ENCODE measurements around the gene SRRM1.
"Not testable (repeated sequence)": the region's sequence is repeated elsewhere in the genome, so short reads cannot be mapped to it uniquely, and the experiment has no call there.

The SRRM1 gene

DNA sequence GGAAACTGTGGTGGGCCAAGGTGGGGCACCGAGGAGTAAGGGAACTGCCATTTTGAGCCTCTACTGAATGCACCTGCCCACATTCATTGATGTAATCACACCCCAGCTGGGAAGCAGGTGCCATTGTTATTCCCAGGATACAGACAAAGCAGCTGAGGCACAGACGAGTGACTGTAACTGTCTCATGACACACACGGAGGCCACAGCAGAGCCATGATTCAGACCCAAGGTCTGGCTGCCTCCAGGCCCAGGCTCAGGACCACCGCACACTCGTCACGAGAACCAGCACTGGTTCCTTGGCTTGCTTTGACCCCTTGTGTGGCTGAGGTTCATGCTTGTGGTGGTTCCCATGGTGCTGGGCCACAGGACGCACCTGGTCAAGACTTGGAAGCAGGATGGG is 56.5 kb downstream of the SRRM1 start:
- TF ChIP-seq, protein P1, sequence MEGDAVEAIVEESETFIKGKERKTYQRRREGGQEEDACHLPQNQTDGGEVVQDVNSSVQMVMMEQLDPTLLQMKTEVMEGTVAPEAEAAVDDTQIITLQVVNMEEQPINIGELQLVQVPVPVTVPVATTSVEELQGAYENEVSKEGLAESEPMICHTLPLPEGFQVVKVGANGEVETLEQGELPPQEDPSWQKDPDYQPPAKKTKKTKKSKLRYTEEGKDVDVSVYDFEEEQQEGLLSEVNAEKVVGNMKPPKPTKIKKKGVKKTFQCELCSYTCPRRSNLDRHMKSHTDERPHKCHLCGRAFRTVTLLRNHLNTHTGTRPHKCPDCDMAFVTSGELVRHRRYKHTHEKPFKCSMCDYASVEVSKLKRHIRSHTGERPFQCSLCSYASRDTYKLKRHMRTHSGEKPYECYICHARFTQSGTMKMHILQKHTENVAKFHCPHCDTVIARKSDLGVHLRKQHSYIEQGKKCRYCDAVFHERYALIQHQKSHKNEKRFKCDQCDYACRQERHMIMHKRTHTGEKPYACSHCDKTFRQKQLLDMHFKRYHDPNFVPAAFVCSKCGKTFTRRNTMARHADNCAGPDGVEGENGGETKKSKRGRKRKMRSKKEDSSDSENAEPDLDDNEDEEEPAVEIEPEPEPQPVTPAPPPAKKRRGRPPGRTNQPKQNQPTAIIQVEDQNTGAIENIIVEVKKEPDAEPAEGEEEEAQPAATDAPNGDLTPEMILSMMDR (IDR thresholded peaks at IDR 0.05; ENCODE audit: insufficient read depth, missing control alignments), result no peak
- FAIRE-seq, result no peak
- no peak for DNase-seq (ENCODE audit: insufficient read length, low spot score)

DNA sequence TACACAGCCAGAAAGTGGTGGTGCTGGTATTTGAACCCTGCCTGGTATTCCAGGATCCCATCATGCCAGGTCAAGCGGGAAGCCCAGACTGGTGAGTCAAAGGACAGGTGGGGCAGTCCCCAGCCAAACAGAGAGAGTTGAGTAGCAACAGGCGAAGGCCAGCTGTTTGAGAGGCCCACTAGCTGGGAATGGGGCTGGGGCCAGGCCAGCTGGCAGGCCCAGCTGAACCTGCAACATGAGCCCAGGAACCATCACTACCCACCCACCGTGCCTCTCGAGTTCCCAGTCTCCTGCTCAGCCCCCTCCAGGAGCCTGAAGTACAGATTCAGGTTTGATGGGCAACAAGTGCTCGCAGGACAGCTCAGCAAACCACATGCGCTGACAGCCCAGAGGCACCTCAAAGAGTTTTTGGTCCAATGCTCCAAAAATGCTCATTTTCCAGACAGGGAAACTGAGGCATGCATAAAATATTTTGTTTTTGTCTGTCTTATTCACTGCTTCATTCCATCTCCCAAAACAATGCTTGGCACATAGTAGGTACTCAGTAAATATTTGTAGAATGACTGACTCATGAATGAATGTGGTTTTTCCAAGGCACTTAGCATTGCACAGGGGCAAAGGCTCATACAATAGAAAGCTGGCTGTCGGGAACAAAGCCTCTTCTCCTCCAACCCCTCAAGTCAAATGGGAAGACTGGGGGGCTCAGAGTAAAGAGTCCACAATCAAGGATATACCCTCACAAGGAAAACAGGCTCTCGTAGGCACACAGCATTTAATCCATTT is 59.6 kb downstream of the SRRM1 start:
- no peak for FAIRE-seq
- no peak for DNase-seq (ENCODE audit: insufficient read length, low spot score)
- TF ChIP-seq, protein P1 (IDR thresholded peaks at IDR 0.05; ENCODE audit: insufficient read depth, missing control alignments), result no peak

DNA sequence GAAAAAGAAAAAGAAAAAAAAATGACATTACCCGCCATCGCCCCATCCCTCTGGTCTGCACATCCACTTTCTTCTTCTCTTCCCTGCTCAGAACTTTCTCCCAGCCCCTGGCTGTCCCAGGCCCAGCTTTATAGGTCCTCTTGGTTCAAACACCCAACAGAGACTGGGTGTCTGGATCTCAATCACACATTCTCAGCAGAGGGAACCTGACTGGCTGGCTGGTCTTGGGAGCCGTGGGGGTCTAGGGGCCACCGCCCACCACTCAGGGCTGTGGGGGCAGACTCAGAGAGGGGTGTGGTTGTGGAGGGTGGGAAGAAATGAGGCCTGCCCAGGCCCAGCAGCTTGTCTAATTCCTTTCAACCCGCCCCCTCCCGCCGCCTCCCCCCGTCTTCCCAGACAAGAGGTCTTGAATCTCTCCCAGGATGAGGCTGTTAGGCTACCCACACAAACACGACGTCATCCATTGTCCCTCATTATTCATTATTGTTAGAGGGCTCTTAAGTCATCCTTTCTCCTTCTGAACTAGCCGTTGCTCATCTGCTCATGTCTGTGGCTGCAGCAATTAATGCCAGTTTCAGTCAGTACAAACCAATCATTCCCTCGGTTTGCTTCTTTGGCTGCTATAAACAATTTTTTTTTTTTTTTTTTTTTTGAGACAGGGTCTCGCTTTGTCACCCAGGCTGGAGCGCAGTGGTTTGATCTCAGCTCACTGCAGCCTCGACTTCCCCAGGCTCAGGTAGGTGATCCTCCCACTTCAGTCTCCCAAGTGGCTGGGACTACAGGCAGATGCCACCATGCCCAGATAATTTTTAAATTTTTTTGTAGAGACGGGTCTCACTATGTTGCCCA is 61.5 kb downstream of the SRRM1 start:
- FAIRE-seq (no peak), DNase-seq (ENCODE audit: insufficient read length, low spot score) (no peak)
- TF ChIP-seq, protein P1 (IDR thresholded peaks at IDR 0.05; ENCODE audit: insufficient read depth, missing control alignments), result no peak

DNA sequence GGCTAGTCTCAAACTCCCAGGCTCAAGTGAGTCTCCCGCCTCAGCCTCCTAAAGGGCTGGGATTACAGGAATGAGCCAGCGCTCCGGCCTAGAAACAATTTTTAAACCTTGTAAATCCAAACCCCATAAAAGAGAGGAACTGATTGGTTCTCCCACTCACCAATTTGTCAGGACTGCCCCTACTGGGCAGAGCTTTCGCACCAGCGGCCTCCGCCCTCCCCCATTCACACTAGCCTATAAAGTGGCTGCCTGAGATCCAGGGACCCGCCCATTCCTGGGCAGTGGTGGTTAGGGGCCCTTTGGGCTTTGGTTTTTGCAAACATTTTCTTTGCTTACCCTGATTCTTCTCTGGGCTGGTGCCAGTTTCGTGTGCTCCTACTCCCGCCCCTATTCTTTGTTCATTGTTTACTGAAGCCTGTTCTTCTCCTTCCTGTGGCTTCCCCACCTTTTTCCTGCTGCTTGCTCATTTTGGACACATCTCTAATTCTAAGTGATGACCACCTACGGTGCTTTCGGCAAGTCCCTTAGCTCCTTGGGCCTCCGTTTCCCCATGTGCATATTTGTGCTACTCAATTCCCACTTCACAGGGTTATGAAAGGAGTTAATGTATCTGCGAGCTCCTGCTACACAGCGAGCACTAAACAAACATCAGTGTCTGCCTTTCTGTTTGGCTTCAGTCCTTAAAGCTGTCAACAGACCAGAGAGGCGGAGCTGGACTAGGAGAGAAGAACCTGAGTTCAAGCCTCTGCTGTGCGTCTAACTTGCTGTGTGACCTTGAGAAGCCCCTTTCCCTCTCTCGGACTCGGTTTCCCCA is 62.4 kb downstream of the SRRM1 start:
- FAIRE-seq, result no peak
- DNase-seq (ENCODE audit: insufficient read length, low spot score), result no peak
- TF ChIP-seq, protein P1 (IDR thresholded peaks at IDR 0.05; ENCODE audit: insufficient read depth, missing control alignments), result no peak

DNA sequence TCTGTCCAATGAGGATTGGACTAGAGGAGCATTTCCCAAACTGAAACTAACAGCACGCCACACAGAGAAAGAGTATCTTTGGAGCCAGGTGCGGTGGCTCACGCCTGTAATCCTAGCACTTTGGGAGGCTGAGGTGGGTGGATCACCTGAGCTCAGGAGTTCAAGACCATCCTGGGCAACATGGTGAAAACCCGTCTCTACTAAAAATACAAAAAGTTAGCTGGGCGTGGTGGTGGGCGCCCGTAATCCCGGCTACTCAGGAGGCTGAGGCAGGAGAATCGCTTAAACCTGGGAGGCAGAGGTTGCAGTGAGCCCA is 62.9 kb downstream of the SRRM1 start:
- DNase-seq (ENCODE audit: insufficient read length, low spot score); FAIRE-seq: not testable (repeated sequence)

DNA sequence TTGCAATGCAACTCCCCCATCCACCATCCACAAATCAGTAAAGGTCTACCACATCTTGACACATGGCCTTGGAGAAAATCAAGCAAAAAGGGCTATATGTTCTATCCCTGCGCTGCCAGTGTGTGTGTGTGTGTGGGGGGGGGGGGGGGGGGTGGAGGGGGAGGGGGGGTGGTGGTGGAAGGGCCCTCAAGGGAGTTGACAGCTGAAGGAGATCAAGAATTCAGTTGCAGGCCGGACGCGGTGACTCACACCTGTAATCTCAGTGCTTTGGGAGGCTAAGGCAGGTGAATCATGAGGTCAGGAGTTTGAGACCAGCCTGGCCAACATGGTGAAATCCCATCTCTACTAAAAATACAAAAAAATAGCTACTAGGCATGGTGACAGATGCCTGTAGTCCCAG is 64.6 kb downstream of the SRRM1 start:
- TF ChIP-seq, protein P1 (IDR thresholded peaks at IDR 0.05; ENCODE audit: insufficient read depth, missing control alignments), result no peak
- DNase-seq (ENCODE audit: insufficient read length, low spot score) (no peak), FAIRE-seq (no peak)

DNA sequence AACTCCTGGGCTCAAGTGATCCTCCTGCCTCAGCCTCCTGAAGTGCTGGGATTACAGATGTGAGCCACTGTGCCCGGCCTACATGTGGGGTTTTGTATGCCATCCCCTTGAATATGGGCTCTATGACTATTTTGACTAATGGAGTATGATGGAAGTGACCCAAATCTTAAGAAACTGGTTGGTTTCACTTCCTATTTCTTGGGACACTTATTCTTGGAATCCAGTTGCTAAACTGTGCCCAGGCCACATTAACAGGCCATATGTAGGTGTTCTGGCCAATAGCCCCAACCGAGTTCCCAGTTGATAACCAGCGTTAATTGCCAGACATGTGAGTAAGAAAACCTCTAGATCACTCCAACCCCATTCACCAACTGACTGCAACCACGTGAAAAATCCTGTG is 65.8 kb downstream of the SRRM1 start:
- TF ChIP-seq, protein P1 (IDR thresholded peaks at IDR 0.05; ENCODE audit: insufficient read depth, missing control alignments), result no peak
- no peak for DNase-seq (ENCODE audit: insufficient read length, low spot score)
- FAIRE-seq, result no peak

Measured in D721Med (cell line).